ENCODE results near the gene PCYOX1L.

DNA sequence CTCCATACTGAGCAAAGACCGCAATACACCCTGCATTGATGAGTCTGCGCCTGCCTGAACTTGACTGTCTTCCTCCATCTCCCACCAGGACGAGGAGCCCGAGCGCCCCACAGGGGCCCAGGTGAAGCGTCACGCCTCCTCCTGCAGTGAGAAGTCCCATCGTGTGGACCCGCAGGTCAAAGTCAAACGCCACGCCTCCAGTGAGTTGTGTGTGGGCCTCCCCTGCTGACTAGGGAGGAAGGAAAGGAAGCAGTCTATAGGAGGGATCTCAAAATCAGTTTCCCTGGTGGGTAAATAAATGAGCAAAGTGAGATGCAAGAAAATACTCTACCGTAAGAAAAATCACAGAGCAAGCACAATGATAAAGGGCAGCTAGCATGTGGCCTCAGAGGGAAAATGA, 35.3 kb upstream of the PCYOX1L start:
- TF ChIP-seq EZH2 (IDR thresholded peaks at IDR 0.05; ENCODE audit: borderline replicate concordance, insufficient read depth, low read length, poor library complexity, severe bottlenecking) = no peak
- TF ChIP-seq TAF1 (IDR thresholded peaks at IDR 0.05; ENCODE audit: low read depth) = no peak
- TF ChIP-seq CTCF (IDR thresholded peaks at IDR 0.05; ENCODE audit: poor library complexity, severe bottlenecking) = no peak

Data from neural cell (in vitro differentiated cells).